Measurements from ENCODE around the gene YWHAE. TPM values are rescaled to one million over a fixed set of nuclear protein-coding genes. Genes with fewer than 3 reads are reported as not detected.

The YWHAE gene
- total and polyA plus RNA-seq, 9 of the 15 experiments (the other 6 are each of a cell fraction or from before 2014, with no cell fraction given) = 184 to 727 (median 448) TPM

DNA sequence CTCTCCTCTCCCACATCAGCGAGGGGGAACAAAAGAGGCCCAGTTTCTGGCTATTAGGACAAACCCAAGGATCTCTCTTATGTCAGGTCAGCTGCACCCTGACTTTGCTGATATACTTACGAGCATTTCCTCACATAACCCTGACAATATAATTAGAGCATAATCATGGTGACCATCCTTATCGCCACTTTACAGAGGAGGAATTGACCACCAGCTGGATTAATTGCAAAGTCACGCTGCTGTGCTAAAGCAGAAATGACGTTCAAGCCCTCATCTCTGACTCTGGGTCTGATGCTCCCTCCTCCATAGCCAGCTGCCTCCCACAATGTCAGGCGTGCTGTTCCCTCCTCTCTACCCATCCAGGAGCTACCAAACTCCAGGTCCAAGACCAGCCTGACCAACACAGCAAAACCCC is 78.0 kb downstream of the YWHAE start (continued):
- peak in 1 of 2 experiments; percentile 51; a peak in 1 of 4 replicates for TF ChIP-seq HDAC1 (IDR thresholded peaks at IDR 0.05)
- TF ChIP-seq, protein P1, sequence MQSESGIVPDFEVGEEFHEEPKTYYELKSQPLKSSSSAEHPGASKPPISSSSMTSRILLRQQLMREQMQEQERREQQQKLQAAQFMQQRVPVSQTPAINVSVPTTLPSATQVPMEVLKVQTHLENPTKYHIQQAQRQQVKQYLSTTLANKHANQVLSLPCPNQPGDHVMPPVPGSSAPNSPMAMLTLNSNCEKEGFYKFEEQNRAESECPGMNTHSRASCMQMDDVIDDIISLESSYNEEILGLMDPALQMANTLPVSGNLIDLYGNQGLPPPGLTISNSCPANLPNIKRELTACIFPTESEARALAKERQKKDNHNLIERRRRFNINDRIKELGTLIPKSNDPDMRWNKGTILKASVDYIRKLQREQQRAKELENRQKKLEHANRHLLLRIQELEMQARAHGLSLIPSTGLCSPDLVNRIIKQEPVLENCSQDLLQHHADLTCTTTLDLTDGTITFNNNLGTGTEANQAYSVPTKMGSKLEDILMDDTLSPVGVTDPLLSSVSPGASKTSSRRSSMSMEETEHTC (IDR thresholded peaks at IDR 0.05) = 0 out of 2 replicates have a peak, but pooled peaks have one; percentile 37
- TF ChIP-seq ZNF175 (CRISPR knock-in tag; IDR thresholded peaks at IDR 0.05; ENCODE audit: low read depth) = peak; percentile 69
- no peak for TF ChIP-seq ZNF23 (CRISPR knock-in tag; IDR thresholded peaks at IDR 0.05)
- TF ChIP-seq, protein P2, sequence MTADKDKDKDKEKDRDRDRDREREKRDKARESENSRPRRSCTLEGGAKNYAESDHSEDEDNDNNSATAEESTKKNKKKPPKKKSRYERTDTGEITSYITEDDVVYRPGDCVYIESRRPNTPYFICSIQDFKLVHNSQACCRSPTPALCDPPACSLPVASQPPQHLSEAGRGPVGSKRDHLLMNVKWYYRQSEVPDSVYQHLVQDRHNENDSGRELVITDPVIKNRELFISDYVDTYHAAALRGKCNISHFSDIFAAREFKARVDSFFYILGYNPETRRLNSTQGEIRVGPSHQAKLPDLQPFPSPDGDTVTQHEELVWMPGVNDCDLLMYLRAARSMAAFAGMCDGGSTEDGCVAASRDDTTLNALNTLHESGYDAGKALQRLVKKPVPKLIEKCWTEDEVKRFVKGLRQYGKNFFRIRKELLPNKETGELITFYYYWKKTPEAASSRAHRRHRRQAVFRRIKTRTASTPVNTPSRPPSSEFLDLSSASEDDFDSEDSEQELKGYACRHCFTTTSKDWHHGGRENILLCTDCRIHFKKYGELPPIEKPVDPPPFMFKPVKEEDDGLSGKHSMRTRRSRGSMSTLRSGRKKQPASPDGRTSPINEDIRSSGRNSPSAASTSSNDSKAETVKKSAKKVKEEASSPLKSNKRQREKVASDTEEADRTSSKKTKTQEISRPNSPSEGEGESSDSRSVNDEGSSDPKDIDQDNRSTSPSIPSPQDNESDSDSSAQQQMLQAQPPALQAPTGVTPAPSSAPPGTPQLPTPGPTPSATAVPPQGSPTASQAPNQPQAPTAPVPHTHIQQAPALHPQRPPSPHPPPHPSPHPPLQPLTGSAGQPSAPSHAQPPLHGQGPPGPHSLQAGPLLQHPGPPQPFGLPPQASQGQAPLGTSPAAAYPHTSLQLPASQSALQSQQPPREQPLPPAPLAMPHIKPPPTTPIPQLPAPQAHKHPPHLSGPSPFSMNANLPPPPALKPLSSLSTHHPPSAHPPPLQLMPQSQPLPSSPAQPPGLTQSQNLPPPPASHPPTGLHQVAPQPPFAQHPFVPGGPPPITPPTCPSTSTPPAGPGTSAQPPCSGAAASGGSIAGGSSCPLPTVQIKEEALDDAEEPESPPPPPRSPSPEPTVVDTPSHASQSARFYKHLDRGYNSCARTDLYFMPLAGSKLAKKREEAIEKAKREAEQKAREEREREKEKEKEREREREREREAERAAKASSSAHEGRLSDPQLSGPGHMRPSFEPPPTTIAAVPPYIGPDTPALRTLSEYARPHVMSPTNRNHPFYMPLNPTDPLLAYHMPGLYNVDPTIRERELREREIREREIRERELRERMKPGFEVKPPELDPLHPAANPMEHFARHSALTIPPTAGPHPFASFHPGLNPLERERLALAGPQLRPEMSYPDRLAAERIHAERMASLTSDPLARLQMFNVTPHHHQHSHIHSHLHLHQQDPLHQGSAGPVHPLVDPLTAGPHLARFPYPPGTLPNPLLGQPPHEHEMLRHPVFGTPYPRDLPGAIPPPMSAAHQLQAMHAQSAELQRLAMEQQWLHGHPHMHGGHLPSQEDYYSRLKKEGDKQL (CRISPR knock-in tag; IDR thresholded peaks at IDR 0.05; ENCODE audit: borderline replicate concordance) = no peak
- peak; percentile 90 for TF ChIP-seq TAL1 (IDR thresholded peaks at IDR 0.05)
- peak; percentile 99 for TF ChIP-seq NFE2 (IDR thresholded peaks at IDR 0.05; ENCODE audit: low read depth)
- TF ChIP-seq L3MBTL2 (IDR thresholded peaks at IDR 0.05) = peak; percentile 36; the same call in 1 of the 2 replicates
- no peak for TF ChIP-seq MCM3 (IDR thresholded peaks at IDR 0.05)
- TF ChIP-seq KHSRP (IDR thresholded peaks at IDR 0.05) = 0 out of 2 replicates have a peak, but pooled peaks have one; percentile 51
- TF ChIP-seq, protein P3, sequence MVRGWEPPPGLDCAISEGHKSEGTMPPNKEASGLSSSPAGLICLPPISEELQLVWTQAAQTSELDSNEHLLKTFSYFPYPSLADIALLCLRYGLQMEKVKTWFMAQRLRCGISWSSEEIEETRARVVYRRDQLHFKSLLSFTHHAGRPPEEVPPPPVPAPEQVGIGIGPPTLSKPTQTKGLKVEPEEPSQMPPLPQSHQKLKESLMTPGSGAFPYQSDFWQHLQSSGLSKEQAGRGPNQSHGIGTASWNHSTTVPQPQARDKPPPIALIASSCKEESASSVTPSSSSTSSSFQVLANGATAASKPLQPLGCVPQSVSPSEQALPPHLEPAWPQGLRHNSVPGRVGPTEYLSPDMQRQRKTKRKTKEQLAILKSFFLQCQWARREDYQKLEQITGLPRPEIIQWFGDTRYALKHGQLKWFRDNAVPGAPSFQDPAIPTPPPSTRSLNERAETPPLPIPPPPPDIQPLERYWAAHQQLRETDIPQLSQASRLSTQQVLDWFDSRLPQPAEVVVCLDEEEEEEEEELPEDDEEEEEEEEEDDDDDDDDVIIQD (CRISPR knock-in tag; IDR thresholded peaks at IDR 0.05) = no peak
- peak; percentile 94 for TF ChIP-seq TEAD4 (IDR thresholded peaks at IDR 0.05; ENCODE audit: low read length)
- TF ChIP-seq TEAD4 (CRISPR knock-in tag; IDR thresholded peaks at IDR 0.05; ENCODE audit: borderline replicate concordance) = no peak
- peak; percentile 90 for TF ChIP-seq EP300 (IDR thresholded peaks at IDR 0.05; ENCODE audit: low read length)
- no peak for TF ChIP-seq ZNF57 (CRISPR knock-in tag; IDR thresholded peaks at IDR 0.05)
- TF ChIP-seq MAFK (IDR thresholded peaks at IDR 0.05; ENCODE audit: low read length) = peak; percentile 89
- 0 out of 4 replicates have a peak, but pooled peaks of 1 of the 2 experiments have one; percentile 60 for TF ChIP-seq NONO (IDR thresholded peaks at IDR 0.05; ENCODE audit: low read depth in 2 of 2, low read length in 1 of 2)
- peak; percentile 94 for TF ChIP-seq DACH1 (IDR thresholded peaks at IDR 0.05; ENCODE audit: partially characterized antibody)
- no peak for TF ChIP-seq FOS (IDR thresholded peaks at IDR 0.05; ENCODE audit: extremely low read depth, insufficient read length)
- TF ChIP-seq MTA3 (IDR thresholded peaks at IDR 0.05; ENCODE audit: borderline replicate concordance) = peak; percentile 74; the same call in 1 of the 2 replicates
- peak; percentile 79 for TF ChIP-seq NBN (IDR thresholded peaks at IDR 0.05; ENCODE audit: low read depth)
- 0 out of 2 replicates have a peak, but pooled peaks have one; percentile 20 for TF ChIP-seq NR2C2 (CRISPR knock-in tag; IDR thresholded peaks at IDR 0.05)
- peak; percentile 56 for TF ChIP-seq NR2C2 (tag; IDR thresholded peaks at IDR 0.05)
- peak; percentile 71 for TF ChIP-seq STAT5A (IDR thresholded peaks at IDR 0.05; ENCODE audit: borderline replicate concordance, low read length)

All from K562 (cell line).